PC-9 (cell line): ENCODE measurements around the gene CASKIN1.

Experiments used
- CTCF ChIP-seq: fragments of 200-600 bp; sonication (generic); conservative IDR thresholded peaks from 2 replicates; pipeline ENCODE4 v1.6.1; 2017; ENCODE audit warnings: mixed run types, antibody characterized with exemption, mild to moderate bottlenecking, moderate library complexity
- EZH2 ChIP-seq: fragments of 200-600 bp; sonication (generic); IDR thresholded peaks from 2 replicates; pipeline ENCODE4 v1.8.0; 2017; ENCODE audit warnings: antibody characterized with exemption, low read depth

GRCh38 chr16:2223942-2224486, 27.6 kb upstream of the CASKIN1 start:
- TF ChIP-seq CTCF (no peak), EZH2 (no peak)
